ENCODE results near the gene LRRC36. TPM values are rescaled to one million over a fixed set of nuclear protein-coding genes. Genes with fewer than 3 reads are reported as not detected.

Gene LRRC36, protein sequence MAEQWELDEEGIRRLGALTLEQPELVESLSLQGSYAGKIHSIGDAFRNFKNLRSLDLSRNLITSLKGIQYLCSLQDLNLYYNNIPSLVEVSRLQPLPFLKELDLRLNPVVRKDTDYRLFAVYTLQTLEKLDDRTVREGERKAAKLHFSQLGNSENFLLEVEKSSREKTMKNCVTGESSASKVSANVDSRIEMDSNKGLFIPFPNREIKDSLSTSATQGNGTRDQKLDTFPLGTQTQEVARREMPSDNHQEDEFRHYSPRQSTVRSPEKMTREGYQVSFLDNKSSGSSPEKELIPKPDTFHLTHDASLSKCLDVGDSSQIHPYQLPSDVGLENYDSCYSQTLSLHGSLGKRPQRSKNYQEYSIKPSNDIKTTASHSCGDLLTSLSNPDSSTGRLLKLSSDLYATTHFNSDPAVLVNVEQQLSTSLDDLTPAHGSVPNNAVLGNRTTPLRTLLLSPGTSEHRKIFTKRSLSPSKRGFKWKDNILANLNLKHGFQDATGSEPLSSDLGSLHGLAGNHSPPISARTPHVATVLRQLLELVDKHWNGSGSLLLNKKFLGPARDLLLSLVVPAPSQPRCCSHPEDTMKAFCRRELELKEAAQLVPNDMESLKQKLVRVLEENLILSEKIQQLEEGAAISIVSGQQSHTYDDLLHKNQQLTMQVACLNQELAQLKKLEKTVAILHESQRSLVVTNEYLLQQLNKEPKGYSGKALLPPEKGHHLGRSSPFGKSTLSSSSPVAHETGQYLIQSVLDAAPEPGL
- total RNA-seq (ENCODE audit: low replicate concordance) = not detected in 2 replicates

DNA sequence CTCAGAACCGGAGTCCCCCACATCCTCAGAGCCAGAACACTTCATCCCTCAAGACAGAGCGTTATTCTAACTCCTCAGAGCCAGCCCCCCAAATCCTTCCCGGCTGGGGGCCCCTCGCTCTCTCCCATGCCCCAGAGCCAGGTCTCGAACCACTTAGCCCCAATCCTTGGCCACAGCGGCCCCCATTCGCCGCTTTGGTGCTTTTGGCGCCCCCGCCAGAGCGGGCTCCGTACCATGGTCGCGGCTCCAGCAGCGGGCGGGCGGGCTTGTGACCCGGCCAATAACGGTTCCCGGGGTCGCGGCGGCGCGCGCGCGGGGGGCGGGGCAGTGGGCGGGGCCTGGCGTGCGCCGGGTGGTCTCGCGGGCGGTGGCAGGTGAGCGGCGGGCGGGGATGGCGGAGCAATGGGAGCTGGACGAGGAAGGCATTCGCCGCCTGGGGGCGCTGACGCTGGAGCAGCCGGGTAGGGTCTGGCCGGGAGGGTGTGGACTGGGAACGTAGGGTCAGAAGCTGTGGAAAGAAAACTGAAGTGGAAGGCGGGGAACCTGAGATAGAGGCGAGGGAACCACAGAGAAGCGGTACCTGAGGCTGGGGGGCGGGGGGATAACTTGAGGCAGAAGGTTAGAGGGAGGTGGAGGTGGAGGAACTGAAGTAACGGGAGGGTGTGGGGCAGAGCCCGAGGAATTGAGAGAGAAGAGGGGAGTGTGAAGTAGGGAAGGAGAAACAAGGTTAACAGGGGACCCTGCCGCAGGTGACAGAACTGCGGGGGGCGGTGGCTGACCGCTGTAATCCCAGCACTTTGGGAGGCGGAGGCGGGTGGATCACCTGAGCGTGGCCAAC is at the start of gene LRRC36, which contains the start of gene KCTD19:
Gene LRRC36 (plus strand): TSS at position 344 of the 838 bp plus-strand sequence. CDS start 48 bp downstream, at position 392.
Gene KCTD19 (minus strand): TSS at position 270 of the 838 bp plus-strand sequence. CDS start 34 bp downstream, at position 236.

DNA sequence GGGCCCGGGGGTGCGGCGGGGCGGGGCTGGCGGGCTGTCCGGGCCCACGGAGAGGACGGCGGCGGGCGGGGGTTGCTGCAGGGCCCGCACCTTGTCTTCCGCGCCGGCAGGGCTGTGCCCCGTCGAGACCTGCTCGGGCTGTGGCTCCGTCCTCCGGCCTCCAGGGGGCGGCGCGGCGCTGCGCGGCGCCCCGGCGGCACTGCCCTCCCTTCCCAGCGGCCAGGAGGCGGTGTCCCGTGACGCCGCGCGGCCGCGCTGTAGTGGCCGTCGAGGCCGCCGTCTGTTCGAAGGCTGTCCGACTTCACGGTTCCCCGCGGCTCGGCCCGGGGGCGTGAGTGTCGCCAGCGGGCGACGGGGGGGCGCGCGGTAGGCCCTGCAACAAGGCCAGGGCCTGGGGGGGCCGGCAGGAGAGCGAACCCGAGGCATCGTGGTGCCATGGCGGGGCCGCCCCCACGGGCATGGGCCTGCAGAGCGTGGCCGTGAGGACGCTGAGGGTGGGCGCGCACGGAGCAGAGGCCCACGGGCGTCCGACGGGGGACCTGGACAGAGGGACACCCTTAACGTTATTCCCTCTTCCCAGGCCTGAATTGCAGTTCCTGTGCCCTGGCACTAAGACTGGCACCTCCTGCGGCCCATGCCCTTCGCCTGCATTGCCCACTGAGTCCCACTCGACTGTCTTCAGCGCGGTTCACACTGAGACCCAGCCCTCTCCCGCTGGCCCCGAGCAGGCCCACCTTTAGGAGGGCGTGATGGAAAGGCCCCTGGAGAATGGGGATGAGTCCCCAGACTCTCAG is 47.1 kb upstream of the LRRC36 start, which contains the start of gene PLEKHG4:
Gene PLEKHG4 (plus strand): TSS at position 237 of the 794 bp plus-strand sequence. CDS start 513 bp downstream, at position 750.

DNA sequence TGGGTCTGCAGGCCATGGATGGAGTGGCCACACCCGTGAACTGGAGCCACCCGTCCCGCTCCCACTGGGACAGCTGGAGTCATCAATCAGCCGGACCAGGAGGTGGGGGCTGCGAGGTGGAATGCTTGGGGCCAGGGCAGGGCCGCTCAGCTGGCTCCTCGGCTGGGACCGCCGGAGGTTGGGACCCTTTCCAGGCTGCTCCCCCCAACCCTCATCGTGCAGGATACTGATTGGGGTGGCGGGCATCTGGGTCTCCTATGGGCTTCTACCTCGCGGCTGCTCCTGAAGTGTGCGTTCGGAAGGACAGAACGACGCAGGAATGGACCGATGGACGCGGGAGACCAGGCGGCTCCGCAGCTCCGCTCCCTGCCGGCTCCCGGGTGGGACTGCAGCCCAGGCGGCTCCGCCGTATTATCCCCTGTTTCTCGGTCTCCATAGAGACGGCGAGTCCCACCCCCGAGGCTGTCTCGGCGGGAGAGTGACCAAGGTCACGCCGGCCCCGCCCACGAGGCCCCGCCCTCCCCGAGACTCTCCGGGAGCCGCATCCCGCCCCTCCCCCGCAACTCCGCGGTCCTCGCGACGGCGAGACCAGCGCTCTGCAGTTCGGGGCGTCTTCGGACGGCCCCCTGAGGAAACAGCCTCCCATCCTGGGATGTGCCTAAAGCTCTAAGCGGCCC is 66.6 kb downstream of the LRRC36 start, which contains the start of gene TPPP3:
Gene TPPP3 (minus strand): TSS at position 388 of the 677 bp plus-strand sequence. CDS start 2,387 bp downstream, outside the sequence.

DNA sequence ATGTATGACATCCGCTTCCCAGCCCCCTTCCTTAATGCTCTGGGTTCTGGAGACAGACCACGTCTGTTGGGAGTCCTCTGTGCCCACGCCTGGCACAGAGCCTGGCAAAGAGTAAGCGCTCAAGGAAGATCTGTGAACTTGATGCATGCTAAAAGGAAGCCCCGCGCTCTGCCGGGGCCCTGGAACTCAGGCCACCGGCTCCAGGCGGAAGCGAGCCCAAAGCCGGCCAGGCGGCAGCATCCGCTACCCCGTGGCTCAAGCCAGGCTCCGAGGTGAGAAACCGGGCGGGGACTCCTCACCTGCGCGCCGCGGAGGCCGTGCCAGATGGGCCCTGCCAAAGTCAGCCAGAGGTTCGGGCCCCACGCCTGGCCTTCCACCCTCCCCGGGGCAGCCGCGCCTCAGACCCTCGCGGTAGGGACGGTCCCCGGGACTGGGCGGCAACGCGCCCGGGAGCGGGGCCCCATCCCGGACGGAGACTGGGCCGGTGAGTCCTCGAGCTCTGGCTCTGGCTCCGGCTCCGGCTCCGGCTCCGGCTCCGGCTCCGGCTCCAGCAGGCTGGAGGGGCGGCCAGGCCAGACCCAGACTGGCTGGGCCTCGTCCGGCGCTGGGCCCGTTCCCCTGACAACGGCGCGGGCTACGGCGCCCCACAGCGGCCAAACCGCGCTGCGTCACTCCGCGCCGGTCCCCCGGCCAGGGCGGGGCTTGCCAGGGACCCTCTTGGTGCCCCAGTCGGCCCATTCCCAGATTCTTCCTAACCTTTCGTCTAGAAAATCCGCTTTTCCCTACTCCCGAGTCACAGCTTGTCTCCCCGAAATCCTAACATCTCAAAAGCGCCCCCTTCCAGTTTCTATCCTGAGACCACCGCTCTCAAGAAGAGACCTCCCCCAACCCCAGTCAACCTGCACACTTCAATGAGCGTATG is 89.5 kb downstream of the LRRC36 start, which contains the start of gene ZDHHC1:
Gene ZDHHC1 (minus strand): TSS at position 606 of the 922 bp plus-strand sequence. CDS start 8,702 bp downstream, outside the sequence.

DNA sequence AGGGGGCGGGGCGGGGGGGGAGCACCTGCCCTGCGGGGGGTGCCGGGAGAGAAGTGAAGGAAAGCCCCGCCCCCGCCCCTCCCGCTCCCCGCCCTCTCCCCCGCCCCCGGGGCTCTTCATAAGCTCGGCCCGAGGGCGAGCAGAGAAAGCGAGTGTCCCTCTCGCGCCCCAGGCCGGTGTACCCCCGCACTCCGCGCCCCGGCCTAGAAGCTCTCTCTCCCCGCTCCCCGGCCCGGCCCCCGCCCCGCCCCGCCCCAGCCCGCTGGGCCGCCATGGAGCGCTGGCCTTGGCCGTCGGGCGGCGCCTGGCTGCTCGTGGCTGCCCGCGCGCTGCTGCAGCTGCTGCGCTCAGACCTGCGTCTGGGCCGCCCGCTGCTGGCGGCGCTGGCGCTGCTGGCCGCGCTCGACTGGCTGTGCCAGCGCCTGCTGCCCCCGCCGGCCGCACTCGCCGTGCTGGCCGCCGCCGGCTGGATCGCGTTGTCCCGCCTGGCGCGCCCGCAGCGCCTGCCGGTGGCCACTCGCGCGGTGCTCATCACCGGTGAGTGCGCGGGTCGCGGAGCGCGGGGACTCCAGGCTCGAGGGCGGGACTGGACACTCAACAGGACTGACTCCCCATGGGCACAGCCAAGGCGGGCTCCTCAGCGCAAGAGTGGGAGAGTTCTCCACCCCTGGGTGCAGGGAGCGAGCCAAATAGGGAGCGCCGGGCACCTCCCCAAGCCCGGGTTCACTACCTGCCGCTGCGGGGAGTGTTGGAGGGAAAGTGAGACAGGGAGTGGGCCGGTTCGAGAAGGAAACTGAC is 104.6 kb downstream of the LRRC36 start, which contains the start of gene HSD11B2:
Gene HSD11B2 (plus strand): TSS at position 145 of the 798 bp plus-strand sequence. CDS start 128 bp downstream, at position 273.

Other genes starting within 250 kb of the LRRC36 start
- 9.6 and 12.0 TPM in 2 replicates for gene PHAF1, start 216.9 kb upstream of the LRRC36 start, total RNA-seq (ENCODE audit: low replicate concordance)
- gene B3GNT9, start 175.8 kb upstream of the LRRC36 start, total RNA-seq (ENCODE audit: low replicate concordance) = 26.5 and 26.8 TPM in 2 replicates
- 19.4 TPM in 2 replicates for gene TRADD, start 166.9 kb upstream of the LRRC36 start, total RNA-seq (ENCODE audit: low replicate concordance)
- gene FBXL8, start 166.9 kb upstream of the LRRC36 start, total RNA-seq (ENCODE audit: low replicate concordance) = 7.2 and 8.4 TPM in 2 replicates
- gene HSF4, start 162.1 kb upstream of the LRRC36 start, total RNA-seq (ENCODE audit: low replicate concordance) = 2.9 and 31.7 TPM in 2 replicates
- 18.0 and 38.0 TPM in 2 replicates for gene NOL3, start 156.3 kb upstream of the LRRC36 start, total RNA-seq (ENCODE audit: low replicate concordance)
- 12.7 and 20.0 TPM in 2 replicates for gene MATCAP1, start 142.9 kb upstream of the LRRC36 start, total RNA-seq (ENCODE audit: low replicate concordance)
- 0.47 TPM in 1 of 2 replicates, not detected in the other for gene EXOC3L1, start 136.7 kb upstream of the LRRC36 start, total RNA-seq (ENCODE audit: low replicate concordance)
- 27.5 and 31.9 TPM in 2 replicates for gene E2F4, start 134.7 kb upstream of the LRRC36 start, total RNA-seq (ENCODE audit: low replicate concordance)
- 0.12 and 0.45 TPM in 2 replicates for gene ELMO3, start 127.7 kb upstream of the LRRC36 start, total RNA-seq (ENCODE audit: low replicate concordance)
- gene TMEM208, start 99.7 kb upstream of the LRRC36 start, total RNA-seq (ENCODE audit: low replicate concordance) = 34.5 and 36.6 TPM in 2 replicates
- 7.4 and 11.6 TPM in 2 replicates for gene FHOD1, start 79.3 kb upstream of the LRRC36 start, total RNA-seq (ENCODE audit: low replicate concordance)
- 0.23 and 1.5 TPM in 2 replicates for gene SLC9A5, start 77.8 kb upstream of the LRRC36 start, total RNA-seq (ENCODE audit: low replicate concordance)
- gene PLEKHG4, start 47.3 kb upstream of the LRRC36 start, total RNA-seq (ENCODE audit: low replicate concordance) = 2.0 and 11.7 TPM in 2 replicates
- not detected in 2 replicates for gene KCTD19, start 74 bp upstream of the LRRC36 start, total RNA-seq (ENCODE audit: low replicate concordance)
- 1.5 and 2.3 TPM in 2 replicates for gene TPPP3, start 66.7 kb downstream of the LRRC36 start, total RNA-seq (ENCODE audit: low replicate concordance)
- 2.8 and 4.3 TPM in 2 replicates for gene ZDHHC1, start 89.7 kb downstream of the LRRC36 start, total RNA-seq (ENCODE audit: low replicate concordance)
- not detected in 2 replicates for gene HSD11B2, start 104.3 kb downstream of the LRRC36 start, total RNA-seq (ENCODE audit: low replicate concordance)
- gene ATP6V0D1, start 154.3 kb downstream of the LRRC36 start, total RNA-seq (ENCODE audit: low replicate concordance) = 108 and 157 TPM in 2 replicates
- gene AGRP, start 156.7 kb downstream of the LRRC36 start, total RNA-seq (ENCODE audit: low replicate concordance) = 0.08 TPM in 1 of 2 replicates, not detected in the other
- gene RIPOR1, start 202.0 kb downstream of the LRRC36 start, total RNA-seq (ENCODE audit: low replicate concordance) = 23.1 and 23.3 TPM in 2 replicates
- gene CTCF, start 235.7 kb downstream of the LRRC36 start, total RNA-seq (ENCODE audit: low replicate concordance) = 14.2 and 14.7 TPM in 2 replicates

All from smooth muscle cell of the coronary artery (primary cell).